Esophagus (tissue), 2 donors: ENCODE data around the gene TCF7L2. TPM values are rescaled to one million over a fixed set of nuclear protein-coding genes. Genes with fewer than 3 reads are reported as not detected.

Experiments
- H3K27ac ChIP-seq, 2 donors: one replicate each; pipeline ENCODE4 v1.5.1; 2013; ENCODE audit warnings: low read depth in 2 of 2, mild to moderate bottlenecking in 2 of 2, inconsistent platforms in 1 of 2, low read length in 1 of 2, moderate library complexity in 1 of 2
- H3K27me3 ChIP-seq, 2 donors: one replicate each; pipeline ENCODE4 v1.6.1; 2013; ENCODE audit warnings: low read length in 2 of 2, control low read depth in 1 of 2, mild to moderate bottlenecking in 1 of 2; ENCODE audit not compliant: insufficient read depth in 2 of 2, control insufficient read depth in 1 of 2
- H3K36me3 ChIP-seq, 2 donors: one replicate each; pipeline ENCODE4 v1.6.1; 2013; ENCODE audit warnings: low read length in 1 of 2; ENCODE audit not compliant: control insufficient read depth in 2 of 2, insufficient read depth in 2 of 2
- H3K4me1 ChIP-seq, 2 donors: one replicate each; pipeline ENCODE4 v1.6.1; 2013; ENCODE audit warnings: low read length in 1 of 2; ENCODE audit not compliant: control insufficient read depth in 2 of 2, insufficient read depth in 2 of 2
- H3K4me3 ChIP-seq, 2 donors: one replicate each; pipeline ENCODE4 v1.5.1; 2013; ENCODE audit warnings: low read length in 2 of 2, mild to moderate bottlenecking in 2 of 2, low read depth in 1 of 2, moderate library complexity in 1 of 2
- H3K9me3 ChIP-seq, 2 donors: one replicate each; pipeline ENCODE4 v1.6.1; 2013; ENCODE audit warnings: mild to moderate bottlenecking in 2 of 2, low read depth in 1 of 2, low read length in 1 of 2, moderate library complexity in 1 of 2; ENCODE audit not compliant: control insufficient read depth in 2 of 2, insufficient read depth in 1 of 2
- WGBS, 2 donors: extraction: QIAGEN DNeasy Blood & Tissue Kit; methylation state at CpG; one replicate each; pipeline ENCODE4 v1.1.7; 2013; 5-methylcytosine and 5-hydroxymethylcytosine counted together
- polyA plus RNA-seq, 2 donors: library from polyadenylated mRNA; stranded (reverse); fragments of 200-250 nt; gene quantifications; one replicate each; pipeline ENCODE4 v1.2.3, GENCODE V29; 2013
- donor health status: healthy with polysubstance abuse.
- donor health status: Bipolar disorder and iron deficiency.

The TCF7L2 gene
- polyA plus RNA-seq, 2 donors: 5.4 to 7.9 TPM

DNA sequence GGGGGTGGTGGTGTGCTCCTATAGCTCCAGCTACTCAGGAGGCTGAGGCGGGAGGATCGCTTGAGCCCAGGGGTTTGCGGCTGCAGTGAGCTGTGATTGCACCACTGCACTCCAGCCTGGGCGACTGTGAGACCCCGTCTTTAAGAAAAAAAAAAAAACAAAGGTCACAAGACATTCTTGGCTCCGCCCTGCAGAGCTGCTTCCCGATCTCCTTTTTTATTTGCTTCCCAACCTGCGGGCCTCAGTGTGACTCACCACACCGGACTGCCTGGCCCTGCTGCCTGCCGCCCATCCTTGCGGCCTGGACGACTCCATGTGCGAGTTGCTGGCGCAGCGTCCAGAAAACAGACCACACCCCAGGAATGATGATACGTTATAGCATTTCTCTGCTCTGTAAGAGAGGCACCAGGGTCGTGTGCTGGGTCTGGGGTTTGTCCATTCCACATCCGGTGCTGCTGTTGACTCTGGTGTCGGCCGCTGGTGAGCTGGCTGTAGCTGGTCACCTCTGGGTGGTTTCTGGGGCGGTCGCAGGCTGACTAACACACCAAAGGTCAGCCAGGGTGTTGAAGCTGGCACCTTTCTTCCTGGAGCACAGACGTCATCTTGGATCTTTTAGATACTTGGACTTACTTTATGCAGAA is 123.6 kb downstream of the TCF7L2 start:
- H3K4me1 ChIP-seq: peaks cover 0 to 9% of the 10 kb centered on the region in 2 donors
- 47 to 52% methylated on average over 23 of the region's 23 CpGs for WGBS, 2 donors
- H3K27me3 ChIP-seq: no peaks in the 10 kb centered on the region
- H3K36me3 ChIP-seq: no peaks in the 10 kb centered on the region
- H3K27ac ChIP-seq: peak overlapping the region; percentile 69 to 70
- no peak overlapping the region for H3K4me3 ChIP-seq
- no peaks in the 10 kb centered on the region for H3K9me3 ChIP-seq

DNA sequence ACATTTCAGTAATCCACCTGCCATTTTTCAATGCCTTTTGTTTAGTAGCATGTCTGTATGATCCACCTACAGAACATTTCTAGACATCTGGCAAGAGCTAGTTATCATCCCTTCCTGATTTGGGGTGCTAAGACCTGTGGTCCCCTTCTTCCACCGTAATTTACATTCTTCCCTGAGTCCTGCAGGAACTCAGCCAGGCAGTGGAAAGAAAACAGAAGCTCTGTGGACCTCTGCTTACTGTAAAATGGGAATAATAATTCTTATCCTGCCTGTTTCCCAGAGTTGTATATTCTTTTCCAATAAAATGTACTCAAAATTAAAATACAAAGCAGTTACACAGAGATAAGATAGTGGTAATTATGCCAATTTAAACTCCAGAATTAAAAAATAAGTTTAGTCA is 126.9 kb downstream of the TCF7L2 start:
- H3K9me3 ChIP-seq: no peaks in the 10 kb centered on the region
- no peak overlapping the region for H3K4me3 ChIP-seq
- no peak overlapping the region for H3K27ac ChIP-seq
- H3K27me3 ChIP-seq: no peaks in the 10 kb centered on the region
- WGBS, 2 donors: 54 to 76% methylated on average over 1 of the region's 1 CpG
- H3K36me3 ChIP-seq: no peaks in the 10 kb centered on the region
- peaks cover 0 to 7% of the 10 kb centered on the region in 2 donors for H3K4me1 ChIP-seq

DNA sequence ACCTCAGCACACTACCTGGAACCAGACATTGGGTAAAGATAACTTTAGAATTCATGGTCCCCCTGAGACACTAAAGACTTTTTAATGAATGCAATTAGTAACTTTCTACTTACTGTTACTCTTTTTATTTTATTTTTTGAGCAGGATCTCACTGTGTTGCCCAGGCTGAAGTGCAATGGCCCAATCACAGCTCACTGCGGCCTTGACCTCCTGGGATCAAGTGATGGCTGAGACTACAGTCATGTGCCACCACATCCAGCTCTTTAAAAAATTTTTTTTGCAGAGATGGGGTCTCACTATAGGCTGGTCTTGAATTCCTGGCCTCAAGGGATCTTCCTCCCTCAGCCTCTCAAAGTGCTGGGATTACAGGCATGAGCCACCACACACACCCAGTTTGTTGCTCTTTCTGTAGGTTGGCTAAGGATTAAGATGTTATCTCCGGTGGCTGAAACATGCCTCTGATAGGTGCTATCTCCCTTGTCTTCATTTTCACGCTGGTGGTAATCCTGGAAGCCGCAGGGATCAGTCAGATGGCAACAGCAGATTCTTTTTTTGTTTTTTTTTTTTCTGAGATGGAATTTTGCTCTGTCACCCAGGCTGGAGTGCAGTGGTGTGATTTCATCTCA is 128.3 kb downstream of the TCF7L2 start:
- no peaks in the 10 kb centered on the region for H3K27me3 ChIP-seq
- 91 to 95% methylated on average over 4 of the region's 4 CpGs for WGBS, 2 donors
- H3K4me1 ChIP-seq: peaks cover 0 to 4% of the 10 kb centered on the region in 2 donors
- no peak overlapping the region for H3K4me3 ChIP-seq
- no peaks in the 10 kb centered on the region for H3K9me3 ChIP-seq
- no peak overlapping the region for H3K27ac ChIP-seq
- H3K36me3 ChIP-seq: no peaks in the 10 kb centered on the region

DNA sequence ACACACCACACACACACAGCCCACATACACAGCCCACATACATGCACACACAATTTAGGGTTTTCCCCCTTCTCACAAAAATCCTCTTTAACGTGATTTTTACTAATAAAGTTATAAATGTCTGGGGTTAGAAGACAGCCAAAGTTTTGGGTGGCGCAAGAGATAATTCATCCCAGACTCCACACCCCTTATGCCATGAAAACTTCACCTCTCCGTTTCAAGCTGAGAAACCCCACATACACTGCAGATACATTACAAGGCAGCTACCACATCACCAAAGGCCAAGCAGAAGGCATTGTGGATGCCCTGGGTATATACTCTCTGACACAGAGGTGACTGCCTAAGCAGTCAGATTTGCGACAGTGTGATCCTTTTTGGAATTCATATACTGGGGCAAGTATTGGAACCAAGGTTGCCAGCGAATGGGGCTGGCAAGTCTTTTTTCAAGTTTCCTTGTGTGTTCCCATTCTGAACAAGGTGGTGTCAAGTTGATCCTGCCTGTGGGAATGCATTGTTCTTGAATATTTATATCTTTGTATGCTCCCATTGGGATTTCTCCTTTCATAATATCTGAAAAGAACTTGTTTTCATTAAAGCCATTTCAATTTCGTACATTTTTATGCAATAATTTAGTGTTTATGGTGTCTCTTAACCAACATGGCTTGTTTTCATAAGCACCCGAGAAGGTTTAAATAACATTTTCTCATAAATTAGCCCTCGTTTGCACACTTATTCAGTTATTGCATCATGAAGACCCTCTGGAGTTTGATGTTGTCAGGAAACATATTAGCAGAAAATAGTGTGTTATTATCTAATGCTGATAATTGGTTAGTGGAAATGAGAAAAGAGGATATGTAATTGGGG is 130.2 kb downstream of the TCF7L2 start:
- no peaks in the 10 kb centered on the region for H3K27me3 ChIP-seq
- no peak overlapping the region for H3K4me3 ChIP-seq
- 86 to 89% methylated on average over 8 of the region's 8 CpGs for WGBS, 2 donors
- H3K4me1 ChIP-seq: no peaks in the 10 kb centered on the region
- H3K36me3 ChIP-seq: no peaks in the 10 kb centered on the region
- no peaks in the 10 kb centered on the region for H3K9me3 ChIP-seq
- no peak overlapping the region for H3K27ac ChIP-seq

DNA sequence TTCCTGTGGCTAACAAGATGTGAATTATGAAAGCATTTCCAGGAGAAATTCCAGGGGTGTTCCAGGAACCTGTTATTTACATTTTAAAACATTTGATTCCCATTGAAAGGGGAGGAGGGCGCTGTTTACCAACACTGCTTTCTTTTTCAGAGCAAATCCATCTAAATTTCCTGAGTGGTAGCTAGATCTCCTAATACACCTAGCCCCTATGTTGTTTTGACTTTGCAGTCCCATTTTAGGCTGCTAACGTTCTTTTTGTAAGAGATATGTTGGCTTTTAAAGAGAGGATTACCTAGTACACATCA is 130.8 kb downstream of the TCF7L2 start:
- H3K4me3 ChIP-seq: no peak overlapping the region
- no peaks in the 10 kb centered on the region for H3K9me3 ChIP-seq
- H3K27me3 ChIP-seq: no peaks in the 10 kb centered on the region
- no peaks in the 10 kb centered on the region for H3K4me1 ChIP-seq
- WGBS, 2 donors: 69 to 76% methylated on average over 2 of the region's 2 CpGs
- H3K36me3 ChIP-seq: peaks cover 0 to 2% of the 10 kb centered on the region in 2 donors
- no peak overlapping the region for H3K27ac ChIP-seq

DNA sequence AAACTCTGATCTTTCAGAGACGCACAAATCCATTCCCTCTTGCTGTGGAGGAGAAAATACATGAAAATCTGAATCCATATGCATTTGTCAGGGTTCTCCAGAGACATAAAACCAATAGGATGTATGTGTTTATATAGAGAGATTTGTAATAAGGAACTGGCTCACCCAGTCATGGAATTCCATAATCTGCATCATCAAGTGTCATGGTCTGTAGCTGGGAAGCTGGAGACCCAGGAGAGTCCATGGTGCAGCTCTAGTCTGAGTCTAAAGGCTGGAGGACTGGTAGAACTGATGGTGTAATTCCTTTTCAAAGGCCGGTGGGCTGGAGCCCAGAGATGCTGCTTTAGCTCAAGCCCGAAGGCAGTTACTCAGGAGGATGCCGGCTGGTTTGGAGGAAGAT is 134.0 kb downstream of the TCF7L2 start:
- peaks cover 0 to 2% of the 10 kb centered on the region in 2 donors for H3K36me3 ChIP-seq
- 92 to 97% methylated on average over 4 of the region's 4 CpGs for WGBS, 2 donors

DNA sequence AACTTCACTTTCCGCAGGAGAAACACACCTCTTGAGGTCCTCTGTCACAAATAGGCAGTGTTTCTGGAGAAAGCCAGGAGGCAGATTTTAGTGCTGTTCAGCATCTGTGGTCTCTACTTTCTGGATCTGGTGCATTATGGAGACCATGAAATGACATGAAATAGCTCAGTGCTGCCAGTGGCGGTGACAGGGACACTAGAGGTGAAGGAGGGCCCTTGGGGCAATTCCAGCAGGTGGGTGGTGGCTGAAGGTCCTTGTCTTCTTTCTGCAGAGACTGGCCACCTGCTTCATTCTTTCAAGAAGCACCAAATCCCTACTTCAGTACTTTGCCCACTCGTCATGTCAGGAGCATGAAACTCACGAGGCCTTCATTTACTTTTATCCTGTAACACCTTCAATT is 135.7 kb downstream of the TCF7L2 start:
- no peaks in the 10 kb centered on the region for H3K9me3 ChIP-seq
- no peak overlapping the region for H3K4me3 ChIP-seq
- WGBS, 2 donors: 94 to 96% methylated on average over 4 of the region's 4 CpGs
- peaks cover 0 to 2% of the 10 kb centered on the region in 2 donors for H3K4me1 ChIP-seq
- H3K36me3 ChIP-seq: peaks cover 0 to 2% of the 10 kb centered on the region in 2 donors
- H3K27me3 ChIP-seq: no peaks in the 10 kb centered on the region
- no peak overlapping the region for H3K27ac ChIP-seq

More for the DNA sequence above, 134.0 kb downstream of the TCF7L2 start:
- Histone ChIP-seq H3K27ac (no peak overlapping the region), H3K9me3 (no peaks in the 10 kb centered on the region), H3K27me3 (no peaks in the 10 kb centered on the region), H3K4me3 (no peak overlapping the region), H3K4me1 (peaks cover 0 to 2% of the 10 kb centered on the region in 2 donors)

DNA sequence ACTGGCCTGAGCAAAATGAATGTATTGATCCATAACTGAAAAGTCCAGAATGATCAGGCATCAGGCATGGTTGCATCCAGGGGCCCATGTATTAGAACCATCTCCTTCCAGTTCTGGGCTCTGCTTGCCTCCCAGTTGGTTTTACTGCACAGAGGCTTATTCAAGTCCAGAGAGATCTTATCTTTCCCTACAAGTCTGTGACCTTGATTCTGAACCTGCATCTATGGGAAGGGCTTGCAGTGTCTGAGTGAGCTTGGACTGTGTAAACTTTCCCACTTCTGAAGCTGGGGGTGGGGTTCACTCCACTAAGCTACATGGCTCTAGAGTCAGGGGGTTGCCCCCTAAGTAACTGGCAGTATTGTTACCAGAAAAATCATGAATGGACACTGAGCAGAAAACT is 136.2 kb downstream of the TCF7L2 start:
- Histone ChIP-seq H3K27ac (no peak overlapping the region), H3K27me3 (no peaks in the 10 kb centered on the region), H3K36me3 (peaks cover 0 to 2% of the 10 kb centered on the region in 2 donors), H3K4me1 (peaks cover 0 to 2% of the 10 kb centered on the region in 2 donors), H3K4me3 (no peak overlapping the region), H3K9me3 (no peaks in the 10 kb centered on the region)

DNA sequence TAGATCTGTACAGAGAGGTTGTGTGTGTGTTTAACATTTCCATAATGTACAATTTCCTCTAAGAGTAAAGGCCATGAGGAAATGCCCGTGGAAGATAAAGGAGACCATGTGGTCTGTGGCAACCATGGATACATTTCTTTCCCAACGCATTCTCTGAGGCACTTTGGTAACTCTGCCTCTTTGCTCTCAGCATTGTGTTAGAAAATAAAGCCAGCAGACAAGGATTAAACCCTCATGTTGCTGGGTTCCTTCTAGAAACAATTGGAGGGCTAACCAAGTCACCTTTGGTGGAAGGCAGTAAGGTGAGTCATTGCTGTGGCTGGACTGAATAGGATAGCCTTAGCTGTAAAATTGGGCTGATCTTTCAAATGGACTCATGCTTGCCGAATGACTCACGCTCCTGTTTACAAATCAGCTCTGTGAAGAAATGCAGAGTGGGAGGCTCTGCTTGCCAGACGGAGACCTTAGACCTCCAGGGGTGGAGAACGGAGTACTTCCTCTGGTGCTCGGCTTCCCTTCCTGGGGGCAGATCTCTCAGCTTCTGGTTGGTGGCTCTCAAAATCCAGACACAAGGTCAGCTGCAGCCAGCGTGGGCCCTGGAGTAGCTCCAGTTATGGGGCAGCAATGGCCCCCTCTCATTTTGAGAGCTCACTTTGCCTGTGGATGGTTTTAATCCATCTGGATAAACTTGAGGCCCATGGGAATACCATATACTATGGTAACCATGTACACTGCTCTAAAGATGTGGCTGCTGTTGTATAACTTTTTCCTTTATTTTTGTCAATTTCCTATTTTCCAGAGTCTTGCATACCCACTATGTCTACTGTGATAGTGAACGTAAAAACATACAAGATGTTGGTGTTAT is 137.3 kb downstream of the TCF7L2 start:
- no peaks in the 10 kb centered on the region for H3K27me3 ChIP-seq
- H3K4me3 ChIP-seq: no peak overlapping the region
- peak overlapping the region; percentile 14 to 69 for H3K27ac ChIP-seq
- 49 to 58% methylated on average over 9 of the region's 9 CpGs for WGBS, 2 donors
- H3K9me3 ChIP-seq: no peaks in the 10 kb centered on the region
- H3K36me3 ChIP-seq: peaks cover 0 to 2% of the 10 kb centered on the region in 2 donors
- H3K4me1 ChIP-seq: peaks cover 0 to 2% of the 10 kb centered on the region in 2 donors
